ACC112 (cell line): Measurements from ENCODE around the gene DDI1.

Experiments
- H2AFZ ChIP-seq: fragments of 200-600 bp; sonication (generic); one replicate; pipeline ENCODE4 v1.6.0; 2017; ENCODE audit warnings: antibody characterized with exemption, low read length; ENCODE audit not compliant: unreplicated experiment
- H3K27ac ChIP-seq: fragments of 200-600 bp; sonication (generic); 2 replicates; pipeline ENCODE4 v1.5.1; 2014; ENCODE audit warnings: low read depth, mild to moderate bottlenecking, antibody characterized with exemption, low read length, moderate library complexity
- H3K27me3 ChIP-seq: fragments of 200-600 bp; sonication (generic); 2 replicates; pipeline ENCODE4 v1.6.1; 2014; ENCODE audit warnings: mild to moderate bottlenecking, antibody characterized with exemption, low read length, moderate library complexity, mixed read lengths; ENCODE audit not compliant: insufficient read depth
- H3K36me3 ChIP-seq: fragments of 200-600 bp; sonication (generic); 2 replicates; pipeline ENCODE4 v1.6.1; 2016; ENCODE audit warnings: mild to moderate bottlenecking, antibody characterized with exemption, low read length, moderate library complexity, mixed read lengths; ENCODE audit not compliant: insufficient read depth
- H3K4me1 ChIP-seq: fragments of 200-600 bp; sonication (generic); one replicate; pipeline ENCODE4 v1.6.1; 2016; ENCODE audit warnings: low read length, mixed read lengths; ENCODE audit not compliant: insufficient read depth, unreplicated experiment, control insufficient read depth
- H3K4me3 ChIP-seq: fragments of 200-600 bp; sonication (generic); 2 replicates; pipeline ENCODE4 v1.5.1; 2014; ENCODE audit warnings: mild to moderate bottlenecking, low read depth, low read length
- H3K79me2 ChIP-seq: fragments of 200-600 bp; sonication (generic); one replicate; pipeline ENCODE4 v1.6.0; 2016; ENCODE audit warnings: low read length; ENCODE audit not compliant: control insufficient read depth, unreplicated experiment, insufficient read depth

DDI1 gene

GRCh38 chr11:104076455-104076854, 40.0 kb downstream of the DDI1 start:
- Histone ChIP-seq H3K4me3 (no peak overlapping the region), H3K27ac (no peak overlapping the region), H3K36me3 (no peaks in the 10 kb centered on the region), H3K79me2 (no peaks in the 10 kb centered on the region), H3K27me3 (no peaks in the 10 kb centered on the region), H3K4me1 (no peaks in the 10 kb centered on the region), H2AFZ (no peak overlapping the region)

GRCh38 chr11:104078245-104078644, 41.8 kb downstream of the DDI1 start:
- H3K27me3 ChIP-seq: no peaks in the 10 kb centered on the region
- no peaks in the 10 kb centered on the region for H3K36me3 ChIP-seq
- no peaks in the 10 kb centered on the region for H3K4me1 ChIP-seq
- H3K4me3 ChIP-seq: no peak overlapping the region
- H3K27ac ChIP-seq: no peak overlapping the region
- no peaks in the 10 kb centered on the region for H3K79me2 ChIP-seq
- no peak overlapping the region for H2AFZ ChIP-seq

- no peaks in the 10 kb centered on the region for H3K4me1 ChIP-seq
These were observed 42.6 kb downstream of the DDI1 start for GRCh38 chr11:104078995-104079394.

DNA sequence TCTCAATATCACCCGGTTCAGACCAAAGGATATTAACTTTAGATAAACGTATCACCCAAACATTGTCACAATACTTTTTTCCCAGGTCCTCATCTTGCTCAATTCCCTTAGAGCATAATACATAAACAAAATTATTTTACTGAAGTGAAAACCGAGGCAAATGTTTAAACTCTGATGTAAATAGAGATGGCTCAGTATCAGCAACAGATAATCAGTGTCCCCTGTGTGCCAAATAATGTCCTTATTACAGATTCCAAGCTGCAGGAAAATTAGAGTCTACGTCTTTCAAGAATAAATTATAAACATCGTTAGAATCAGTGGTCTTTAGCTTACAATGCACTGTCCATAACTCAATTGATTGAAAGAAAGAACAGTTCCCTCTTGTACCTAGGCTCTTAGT, 50.2 kb downstream of the DDI1 start:
- Histone ChIP-seq H3K36me3 (no peaks in the 10 kb centered on the region), H3K4me1 (no peaks in the 10 kb centered on the region), H3K4me3 (no peak overlapping the region), H2AFZ (no peak overlapping the region), H3K27me3 (no peaks in the 10 kb centered on the region), H3K79me2 (no peaks in the 10 kb centered on the region), H3K27ac (no peak overlapping the region)

More at GRCh38 chr11:104078995-104079394, 42.6 kb downstream of the DDI1 start:
- Histone ChIP-seq H3K79me2 (no peaks in the 10 kb centered on the region), H3K27me3 (no peaks in the 10 kb centered on the region), H3K4me3 (no peak overlapping the region), H3K27ac (no peak overlapping the region), H3K36me3 (no peaks in the 10 kb centered on the region), H2AFZ (no peak overlapping the region)
